Activated naive CD4-positive, alpha-beta T cell treated with anti-CD3 and anti-CD28 coated beads, Interleukin-2, amount 50 U/mL, for 16 hours (primary cell): ENCODE measurements around the gene DNAJB9.

Experiments
- DNase-seq: peaks from one replicate; pipeline ENCODE4 v3.0.0-alpha.2; 2020

The DNAJB9 gene

GRCh38 chr7:108611268-108611667 is 41.6 kb downstream of the DNAJB9 start:
- DNase-seq: no peak

- DNase-seq: no peak
Measured at GRCh38 chr7:108613147-108613948, 43.7 kb downstream of the DNAJB9 start.

- no peak for DNase-seq
Measured at GRCh38 chr7:108613949-108614381, 44.3 kb downstream of the DNAJB9 start.

GRCh38 chr7:108614896-108615295 is 45.2 kb downstream of the DNAJB9 start:
- DNase-seq: no peak

- DNase-seq: no peak
Measured at GRCh38 chr7:108618056-108618455, 48.4 kb downstream of the DNAJB9 start.

- DNase-seq: no peak
Measured at GRCh38 chr7:108623220-108623619, 53.5 kb downstream of the DNAJB9 start.
